BE2C (cell line): ENCODE measurements around the gene MSANTD1.
A peak's percentile ranks its signal among the peaks of the same experiment; 100 is the strongest.

Experiments used
- DNase-seq: peaks from one replicate; pipeline ENCODE4 v3.0.0-alpha.2; 2020
- H3K27me3 ChIP-seq: fragments of 250-450 bp; sonication (Bioruptor Pico); 2 replicates; pipeline ENCODE4 v1.5.1; 2020; ENCODE audit warnings: mild to moderate bottlenecking
- H3K36me3 ChIP-seq: fragments of 250-450 bp; sonication (Bioruptor Pico); 2 replicates; pipeline ENCODE4 v1.5.1; 2020; ENCODE audit warnings: mild to moderate bottlenecking
- H3K4me1 ChIP-seq: fragments of 250-450 bp; sonication (Bioruptor Pico); 2 replicates; pipeline ENCODE4 v1.5.1; 2020
- H3K4me3 ChIP-seq: 2 replicates; pipeline ENCODE4 v1.5.1; 2011; ENCODE audit warnings: low read depth, low read length
- H3K9me3 ChIP-seq: fragments of 250-450 bp; sonication (Bioruptor Pico); 2 replicates; pipeline ENCODE4 v1.5.1; 2020
- TF ChIP-seq, protein P1 (sequence below): IDR thresholded peaks from 2 replicates; pipeline ENCODE4 v1.5.1; 2012; ENCODE audit warnings: mild to moderate bottlenecking, low read depth, low read length

MSANTD1 gene

DNA sequence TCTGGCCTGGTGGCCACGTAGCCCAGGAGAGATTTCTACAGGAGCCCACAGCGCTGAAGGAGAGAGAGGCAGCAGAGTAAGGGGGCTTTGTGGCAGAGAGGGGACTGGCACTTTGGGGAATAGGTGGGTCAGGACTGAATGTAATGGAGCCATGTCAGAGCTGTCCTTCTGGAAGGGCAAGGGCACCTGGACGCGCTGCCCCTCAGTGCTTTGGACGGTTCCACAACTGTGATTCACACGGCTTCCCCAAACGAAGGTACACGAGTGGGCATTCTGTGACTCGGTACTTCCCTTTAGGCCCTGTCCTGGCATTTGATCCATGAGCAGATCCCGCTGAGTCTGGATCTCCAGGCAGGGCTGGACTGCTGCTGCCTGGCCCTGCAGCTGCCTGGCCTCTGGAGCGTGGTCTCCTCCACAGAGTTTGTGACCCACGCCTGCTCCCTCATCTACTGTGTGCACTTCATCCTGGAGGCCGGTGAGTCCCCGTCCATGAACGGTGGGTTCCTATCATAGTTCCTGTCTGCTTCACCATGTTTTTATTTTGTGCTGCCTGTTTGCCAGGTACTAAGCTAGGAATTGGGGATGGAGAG lies 35.2 kb upstream of the MSANTD1 start:
- H3K4me1 ChIP-seq, result no peaks in the 10 kb centered on the region
- DNase-seq, result no peak
- no peak overlapping the region for H3K4me3 ChIP-seq
- TF ChIP-seq, protein P1, sequence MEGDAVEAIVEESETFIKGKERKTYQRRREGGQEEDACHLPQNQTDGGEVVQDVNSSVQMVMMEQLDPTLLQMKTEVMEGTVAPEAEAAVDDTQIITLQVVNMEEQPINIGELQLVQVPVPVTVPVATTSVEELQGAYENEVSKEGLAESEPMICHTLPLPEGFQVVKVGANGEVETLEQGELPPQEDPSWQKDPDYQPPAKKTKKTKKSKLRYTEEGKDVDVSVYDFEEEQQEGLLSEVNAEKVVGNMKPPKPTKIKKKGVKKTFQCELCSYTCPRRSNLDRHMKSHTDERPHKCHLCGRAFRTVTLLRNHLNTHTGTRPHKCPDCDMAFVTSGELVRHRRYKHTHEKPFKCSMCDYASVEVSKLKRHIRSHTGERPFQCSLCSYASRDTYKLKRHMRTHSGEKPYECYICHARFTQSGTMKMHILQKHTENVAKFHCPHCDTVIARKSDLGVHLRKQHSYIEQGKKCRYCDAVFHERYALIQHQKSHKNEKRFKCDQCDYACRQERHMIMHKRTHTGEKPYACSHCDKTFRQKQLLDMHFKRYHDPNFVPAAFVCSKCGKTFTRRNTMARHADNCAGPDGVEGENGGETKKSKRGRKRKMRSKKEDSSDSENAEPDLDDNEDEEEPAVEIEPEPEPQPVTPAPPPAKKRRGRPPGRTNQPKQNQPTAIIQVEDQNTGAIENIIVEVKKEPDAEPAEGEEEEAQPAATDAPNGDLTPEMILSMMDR, result no peak
- no peaks in the 10 kb centered on the region for H3K9me3 ChIP-seq
- H3K36me3 ChIP-seq, result peaks cover 49% of the 10 kb centered on the region
- H3K27me3 ChIP-seq, result no peaks in the 10 kb centered on the region

DNA sequence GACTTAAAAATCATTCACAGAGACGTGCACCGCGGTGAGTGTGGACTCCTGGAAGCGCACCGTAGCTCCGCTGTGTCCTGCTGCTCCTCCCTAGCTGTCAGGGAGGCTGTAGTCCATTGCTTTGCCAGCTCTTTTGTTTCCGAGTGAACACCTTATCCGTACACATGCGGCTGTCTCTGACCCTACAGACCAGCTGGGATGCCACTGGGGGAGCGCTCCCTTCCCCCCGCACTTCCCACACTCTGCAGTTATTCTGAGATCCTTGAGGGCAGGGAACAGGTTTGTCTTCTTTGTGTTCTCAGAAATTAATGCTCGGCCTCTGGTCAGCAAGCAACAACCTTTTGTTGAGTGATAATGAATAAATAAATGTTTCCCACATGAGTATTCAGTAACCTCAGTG lies 33.7 kb upstream of the MSANTD1 start:
- no peak for DNase-seq
- Histone ChIP-seq H3K9me3 (no peaks in the 10 kb centered on the region), H3K4me1 (no peaks in the 10 kb centered on the region; the same call in 1 of the 2 replicates), H3K36me3 (peaks cover 49% of the 10 kb centered on the region), H3K27me3 (no peaks in the 10 kb centered on the region), H3K4me3 (no peak overlapping the region)
- TF ChIP-seq, protein P1, result no peak

DNA sequence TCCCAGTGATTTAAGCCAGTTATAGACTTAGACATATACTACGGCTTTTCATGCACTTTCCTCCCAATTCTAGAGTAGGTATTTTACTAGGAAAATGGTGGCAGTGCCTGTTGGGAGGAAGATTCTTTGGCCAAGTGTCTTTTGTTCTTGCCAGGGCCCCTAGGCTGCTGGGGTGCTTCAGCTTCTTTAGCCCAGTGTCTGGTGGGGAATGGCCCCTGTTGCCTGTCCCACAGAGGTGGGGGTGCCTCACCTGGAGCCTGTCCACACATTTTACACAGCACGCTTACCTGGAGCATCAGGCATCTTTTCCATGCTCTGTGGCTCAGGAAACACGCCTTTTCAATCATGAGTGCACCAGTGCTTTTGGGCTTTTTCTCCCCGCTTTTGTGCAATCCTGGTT lies 33.2 kb upstream of the MSANTD1 start:
- Histone ChIP-seq H3K36me3 (peaks cover 49% of the 10 kb centered on the region), H3K27me3 (no peaks in the 10 kb centered on the region), H3K9me3 (no peaks in the 10 kb centered on the region), H3K4me3 (no peak overlapping the region), H3K4me1 (no peaks in the 10 kb centered on the region; the same call in 1 of the 2 replicates)
- DNase-seq, result no peak
- TF ChIP-seq, protein P1, result no peak

DNA sequence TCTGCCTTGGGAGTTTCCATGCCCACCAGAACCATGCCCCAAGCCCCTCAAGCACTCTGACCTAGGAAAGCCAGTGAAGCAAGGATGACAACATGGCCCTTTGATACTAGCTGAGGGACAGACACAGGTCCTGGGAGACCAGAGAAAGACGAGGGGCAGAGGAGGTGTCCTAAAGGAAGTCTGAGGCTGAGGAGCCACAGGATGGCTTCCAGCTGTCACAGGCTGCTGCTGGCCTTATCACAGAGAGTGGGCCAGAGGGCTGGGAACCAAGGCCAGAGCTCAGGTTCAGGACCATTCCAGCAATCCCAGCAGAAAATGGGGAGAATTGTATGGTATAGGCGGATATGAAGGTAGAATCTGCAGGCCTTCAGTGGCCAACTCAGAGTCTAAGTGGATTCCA lies 31.7 kb upstream of the MSANTD1 start:
- Histone ChIP-seq H3K36me3 (peaks cover 53% of the 10 kb centered on the region), H3K4me3 (no peak overlapping the region), H3K9me3 (no peaks in the 10 kb centered on the region), H3K4me1 (no peaks in the 10 kb centered on the region; the same call in 1 of the 2 replicates), H3K27me3 (no peaks in the 10 kb centered on the region)
- TF ChIP-seq, protein P1, result no peak
- peak; percentile 0 for DNase-seq

DNA sequence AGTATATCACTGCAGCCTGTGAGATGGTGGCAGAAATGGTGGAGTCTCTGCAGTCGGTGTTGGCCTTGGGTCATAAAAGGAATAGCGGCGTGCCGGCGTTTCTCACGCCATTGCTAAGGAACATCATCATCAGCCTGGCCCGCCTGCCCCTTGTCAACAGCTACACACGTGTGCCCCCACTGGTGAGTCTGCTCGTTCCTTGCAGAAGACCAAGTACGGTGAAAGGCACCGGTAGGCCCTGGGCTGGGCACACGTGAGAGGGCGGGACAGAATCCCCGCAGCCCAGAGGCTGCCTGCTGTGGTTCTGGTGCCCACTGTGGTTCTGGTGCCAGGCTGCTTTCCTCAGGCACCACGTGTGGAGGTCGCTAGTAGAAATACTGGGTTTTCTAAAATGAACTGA lies 31.2 kb upstream of the MSANTD1 start:
- H3K27me3 ChIP-seq, result no peaks in the 10 kb centered on the region
- TF ChIP-seq, protein P1, result no peak
- H3K36me3 ChIP-seq, result peaks cover 51% of the 10 kb centered on the region
- H3K9me3 ChIP-seq, result no peaks in the 10 kb centered on the region
- peak; percentile 2 for DNase-seq
- no peaks in the 10 kb centered on the region; the same call in 1 of the 2 replicates for H3K4me1 ChIP-seq
- no peak overlapping the region for H3K4me3 ChIP-seq
